GM12878 (cell line): ENCODE measurements around the gene ZBTB18. TPM values are rescaled to one million over a fixed set of nuclear protein-coding genes. Genes with fewer than 3 reads are reported as not detected.

Experiments used
- ATAC-seq: fragments of 200-7000 bp; cut with Tn5 transposase; 3 replicates; pipeline ENCODE4 v1.9.1; 2020; ENCODE audit warnings: mild to moderate bottlenecking, moderate library complexity
- BruUV-seq: library from RNA; stranded (reverse); fragments of 400-500 nt; replicated peaks from 2 replicates; lab custom pipeline; 2021; lab: Mats Ljungman, UMichigan
- CTCF ChIA-PET: fragments of 300-600 bp; sonication (Branson Sonifier 250); formaldehyde crosslinking; extraction: SDS; loops from one replicate; lab custom pipeline; 2021; ENCODE audit warnings: inconsistent platforms; lab: Yijun Ruan, JAX
- POLR2A ChIA-PET: fragments of 350-600 bp; formaldehyde crosslinking; extraction: SDS; loops from one replicate; lab custom pipeline; 2021; ENCODE audit warnings: inconsistent platforms; lab: Charles Lee
- RAD21 ChIA-PET: fragments of 300-600 bp; sonication (Branson Sonifier 250); formaldehyde crosslinking; loops from one replicate; lab custom pipeline; 2023; ENCODE audit warnings: antibody characterized with exemption; ENCODE audit not compliant: unreplicated experiment; lab: Charles Lee
- SMC1A ChIA-PET: fragments of 300-600 bp; sonication (Branson Sonifier 250); formaldehyde crosslinking; loops from one replicate; lab custom pipeline; 2023; ENCODE audit not compliant: unreplicated experiment, uncharacterized antibody; lab: Charles Lee
- DNase-seq: peaks from one replicate; pipeline ENCODE4 v3.0.0-alpha.2; 2011; ENCODE audit warnings: low read depth, low spot score
- FAIRE-seq: peaks from 3 replicates; lab custom pipeline; 2011; peaks lifted over from hg19 to GRCh38; lab: Jason Lieb, UNC
- H2AFZ ChIP-seq: 2 replicates; pipeline ENCODE4 v1.6.0; 2011; ENCODE audit warnings: low read depth, low read length, control low read depth; ENCODE audit not compliant: control insufficient read depth
- H3K27ac ChIP-seq: 2 replicates; pipeline ENCODE4 v1.5.1; 2011; ENCODE audit warnings: control low read depth; ENCODE audit not compliant: control insufficient read depth, insufficient read depth
- H3K27me3 ChIP-seq, 2 experiments: replicated peaks in 1 of 2; 2 replicates each; pipeline versions ENCODE4 v1.6.0 to v1.6.1; 2011; ENCODE audit warnings: low read length in 1 of 2; ENCODE audit not compliant: control insufficient read depth in 2 of 2, insufficient read depth in 2 of 2
- H3K36me3 ChIP-seq, 2 experiments: 2 replicates each; pipeline ENCODE4 v1.5.1; 2011; ENCODE audit warnings: low read length in 1 of 2; ENCODE audit not compliant: control insufficient read depth in 2 of 2, insufficient read depth in 2 of 2
- H3K4me1 ChIP-seq: 2 replicates; pipeline ENCODE4 v1.6.1; 2011; ENCODE audit warnings: mild to moderate bottlenecking, low read length, moderate library complexity, mixed read lengths; ENCODE audit not compliant: control insufficient read depth, insufficient read depth
- H3K4me2 ChIP-seq: 2 replicates; pipeline ENCODE4 v1.6.0; 2011; ENCODE audit warnings: control low read depth; ENCODE audit not compliant: control insufficient read depth, insufficient read depth
- H3K4me3 ChIP-seq: fragments of 200-600 bp; sonication (generic); 2 replicates; pipeline ENCODE4 v1.5.1; 2016
- H3K79me2 ChIP-seq: 2 replicates; pipeline ENCODE4 v1.6.0; 2011; ENCODE audit warnings: low read length; ENCODE audit not compliant: control insufficient read depth, insufficient read depth
- H3K9ac ChIP-seq: 2 replicates; pipeline ENCODE4 v1.8.0; 2011; ENCODE audit warnings: low read length, control low read depth, mixed read lengths; ENCODE audit not compliant: control insufficient read depth, insufficient read depth
- H3K9me3 ChIP-seq: replicated peaks from 3 replicates; pipeline ENCODE4 v1.5.1; 2011; ENCODE audit warnings: mild to moderate bottlenecking, low read length; ENCODE audit not compliant: control insufficient read depth, insufficient read depth
- H4K20me1 ChIP-seq: 2 replicates; pipeline ENCODE4 v1.6.0; 2011; ENCODE audit not compliant: control insufficient read depth, insufficient read depth
- BCL11A ChIP-seq: IDR thresholded peaks from 2 replicates; pipeline ENCODE4 v1.6.1; 2011; ENCODE audit warnings: low read depth, low read length
- EED ChIP-seq: sonication (generic); IDR thresholded peaks from 2 replicates; pipeline ENCODE4 v1.6.1; 2016; ENCODE audit warnings: antibody characterized with exemption, low read depth
- GABPA ChIP-seq: IDR thresholded peaks from 2 replicates; pipeline ENCODE4 v1.6.1; 2014; ENCODE audit warnings: antibody characterized with exemption, low read depth, mild to moderate bottlenecking, inconsistent platforms
- POLR2A ChIP-seq: IDR thresholded peaks from 2 replicates; pipeline ENCODE4 v1.6.1; 2011; ENCODE audit warnings: low read depth, mild to moderate bottlenecking, low read length
- POU2F2 ChIP-seq: IDR thresholded peaks from 3 replicates; pipeline ENCODE4 v1.6.1; 2011; ENCODE audit warnings: low read depth, mild to moderate bottlenecking, low read length, borderline replicate concordance
- RBBP5 ChIP-seq: fragments of 200-600 bp; sonication (generic); conservative IDR thresholded peaks from 2 replicates; pipeline ENCODE4 v1.6.1; 2016
- RCOR1 ChIP-seq: conservative IDR thresholded peaks from 2 replicates; pipeline ENCODE4 v1.6.1; 2012; ENCODE audit warnings: low read depth, low read length, improper control_type of control experiment
- SP1 ChIP-seq: IDR thresholded peaks from one replicate; pipeline ENCODE4 v1.6.1; 2011; ENCODE audit warnings: low read depth, low read length
- SUZ12 ChIP-seq: fragments of 200-600 bp; sonication (generic); IDR thresholded peaks from one replicate; pipeline ENCODE4 v1.6.1; 2018; ENCODE audit warnings: antibody characterized with exemption, mild to moderate bottlenecking; ENCODE audit not compliant: unreplicated experiment
- TBL1XR1 ChIP-seq: IDR thresholded peaks from 2 replicates; pipeline ENCODE4 v1.6.1; 2012; ENCODE audit warnings: low read depth, low read length, improper control_type of control experiment
- YBX1 ChIP-seq: fragments of 450-650 bp; IDR thresholded peaks from 2 replicates; pipeline ENCODE4 v1.6.1; 2016; ENCODE audit warnings: antibody characterized with exemption
- WGBS: methylation state at CpG from one replicate; pipeline ENCODE4 v1.1.6; 2016; ENCODE audit warnings: low lambda C conversion rate; ENCODE audit not compliant: insufficient replicate concordance, insufficient coverage; ENCODE audit errors: missing lambda C conversion rate; 5-methylcytosine and 5-hydroxymethylcytosine counted together
- in situ Hi-C: fragments of 300-500 bp; cut with MboI; formaldehyde crosslinking; loops from 9 replicates; pipeline ENCODE4 v1.14.3; 2018; ENCODE audit warnings: mixed read lengths
- intact Hi-C: fragments of 100-400 bp; cut with micrococcal nuclease; formaldehyde crosslinking; loops from one replicate; pipeline ENCODE4 v1.14.2; 2022; ENCODE audit not compliant: unreplicated experiment
- polyA plus RNA-seq, 11 experiments: library from polyadenylated mRNA; depleted of rRNA in 4 of 11; unstranded in 6 of 11; stranded (reverse) in 5 of 11; fragments of >200 nt; fragmentation: Nextera tagmentation in 4 of 11; fragmentation: Illumina TruSeq in 1 of 11; extraction: Ambion mirVana in 4 of 11; extraction: Trizol in 1 of 11; gene quantifications; 1 replicate in 1 of 11; 2 replicates in 10 of 11; pipeline versions ENCODE4 v1.2.1 to v1.2.3, GENCODE V29; 2011 to 2016; ENCODE audit warnings: inconsistent platforms in 2 of 11, missing spikeins in 2 of 11, low read depth in 1 of 11
- total RNA-seq, 4 experiments: library from RNA; depleted of rRNA in 3 of 4; stranded (reverse); fragments of >200 nt in 3 of 4; fragmentation: Illumina TruSeq in 1 of 4; extraction: Trizol in 1 of 4; gene quantifications; 2 replicates each; pipeline versions ENCODE4 v1.2.1 to v1.2.3, GENCODE V29; 2013 to 2021
- TF ChIP-seq, protein P1 (sequence below): fragments of 450-650 bp; IDR thresholded peaks from 2 replicates; pipeline ENCODE4 v1.6.1; 2016; ENCODE audit warnings: mild to moderate bottlenecking
- TF ChIP-seq, protein P2 (sequence below): IDR thresholded peaks from 2 replicates; pipeline ENCODE4 v1.6.1; 2011; ENCODE audit warnings: mild to moderate bottlenecking, low read depth, low read length, moderate library complexity; ENCODE audit not compliant: insufficient replicate concordance
- TF ChIP-seq, protein P3 (sequence below): fragments of 450-650 bp; IDR thresholded peaks from 2 replicates; pipeline ENCODE4 v1.6.1; 2017; ENCODE audit warnings: mild to moderate bottlenecking, moderate library complexity

The ZBTB18 gene
- total and polyA plus RNA-seq, 10 of the 15 experiments (the other 5 are each of a cell fraction or from before 2014, with no cell fraction given), result 0.27 to 8.6 (median 6.1) TPM

DNA sequence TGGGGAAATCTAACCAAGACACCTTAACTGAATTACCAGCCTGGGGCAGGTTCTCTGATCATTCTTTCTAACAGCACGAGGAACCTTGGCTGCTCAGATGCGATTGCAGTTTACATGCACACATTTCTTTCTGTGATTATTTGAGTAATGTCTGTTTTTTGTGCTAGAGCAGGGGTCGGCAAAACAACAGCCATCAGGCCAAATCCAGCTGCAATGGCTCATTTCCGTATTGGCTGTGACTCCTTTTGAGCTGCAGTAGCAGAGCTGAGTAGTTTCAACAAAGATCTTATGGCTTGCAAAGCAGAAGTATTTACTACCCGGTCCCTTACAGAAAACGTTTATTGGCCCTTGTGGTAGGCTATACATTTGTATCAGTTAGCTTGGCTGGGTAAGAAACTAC lies 37.1 kb downstream of the ZBTB18 start:
- FAIRE-seq, result no peak
- H3K27ac ChIP-seq, result no peak overlapping the region
- TF ChIP-seq RBBP5, result no peak
- TF ChIP-seq POLR2A, result no peak
- H3K4me2 ChIP-seq, result no peak overlapping the region
- no peaks in the 10 kb centered on the region for H4K20me1 ChIP-seq
- H3K27me3 ChIP-seq, result peaks cover 0 to 2% of the 10 kb centered on the region in 2 experiments; a peak in 2 of 4 replicates
- H3K36me3 ChIP-seq, result no peaks in the 10 kb centered on the region
- ChIA-PET SMC1A (no interaction called here), POLR2A (no interaction called here), RAD21 (no interaction called here), CTCF (interaction anchor here (0.6 kb wide), 1 partner anchor 86 kb away, joined by 3 read pairs; no protein-coding TSS in a partner anchor)
- in situ Hi-C loops, result no loop called here
- WGBS, result 44% methylated on average over 6 of the region's 6 CpGs
- no peak overlapping the region for H3K9ac ChIP-seq
- no peak for DNase-seq
- intact Hi-C loops, result no loop called here
- no peaks in the 10 kb centered on the region for H3K4me1 ChIP-seq
- ATAC-seq, result no peak
- no TSS peak for BruUV-seq
- no peaks in the 10 kb centered on the region for H3K79me2 ChIP-seq
- H2AFZ ChIP-seq, result no peak overlapping the region
- H3K4me3 ChIP-seq, result no peak overlapping the region
- no peaks in the 10 kb centered on the region for H3K9me3 ChIP-seq

DNA sequence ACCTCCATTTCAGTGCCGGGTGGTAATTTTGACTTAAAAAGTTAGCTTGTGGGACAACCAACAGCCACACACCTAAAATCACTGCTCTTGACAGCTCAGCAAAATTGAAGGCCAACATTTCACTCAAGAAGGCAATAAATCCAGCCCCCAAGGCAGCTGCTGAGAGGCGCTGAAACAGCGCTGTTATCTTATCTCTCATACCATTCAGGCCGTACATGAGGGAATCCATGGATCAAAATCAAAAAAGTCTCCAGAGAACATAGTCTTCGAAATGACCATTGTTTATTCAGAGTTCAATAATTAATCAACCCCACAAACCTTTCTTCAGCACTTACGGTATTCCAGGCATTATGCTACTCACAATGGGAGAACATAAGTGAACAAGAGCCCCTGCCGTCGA lies 38.5 kb downstream of the ZBTB18 start:
- no peak for ATAC-seq
- no peak for DNase-seq
- in situ Hi-C loops, result no loop called here
- Histone ChIP-seq H3K4me2 (no peak overlapping the region), H3K36me3 (no peaks in the 10 kb centered on the region), H3K79me2 (no peaks in the 10 kb centered on the region), H3K27me3 (no peaks in the 10 kb centered on the region; a peak in 2 of 4 replicates), H3K4me1 (no peaks in the 10 kb centered on the region), H3K4me3 (no peak overlapping the region), H3K9ac (no peak overlapping the region), H4K20me1 (no peaks in the 10 kb centered on the region), H3K9me3 (no peaks in the 10 kb centered on the region), H3K27ac (no peak overlapping the region), H2AFZ (no peak overlapping the region)
- intact Hi-C loops, result no loop called here
- ChIA-PET POLR2A (no interaction called here), SMC1A (no interaction called here), CTCF (no interaction called here), RAD21 (no interaction called here)
- no TSS peak for BruUV-seq
- 66% methylated on average over 8 of the region's 8 CpGs for WGBS
- no peak for FAIRE-seq
- no peak for TF ChIP-seq YBX1
- TF ChIP-seq RCOR1, result no peak
- TF ChIP-seq, protein P1, sequence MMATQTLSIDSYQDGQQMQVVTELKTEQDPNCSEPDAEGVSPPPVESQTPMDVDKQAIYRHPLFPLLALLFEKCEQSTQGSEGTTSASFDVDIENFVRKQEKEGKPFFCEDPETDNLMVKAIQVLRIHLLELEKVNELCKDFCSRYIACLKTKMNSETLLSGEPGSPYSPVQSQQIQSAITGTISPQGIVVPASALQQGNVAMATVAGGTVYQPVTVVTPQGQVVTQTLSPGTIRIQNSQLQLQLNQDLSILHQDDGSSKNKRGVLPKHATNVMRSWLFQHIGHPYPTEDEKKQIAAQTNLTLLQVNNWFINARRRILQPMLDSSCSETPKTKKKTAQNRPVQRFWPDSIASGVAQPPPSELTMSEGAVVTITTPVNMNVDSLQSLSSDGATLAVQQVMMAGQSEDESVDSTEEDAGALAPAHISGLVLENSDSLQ, result no peak
- TF ChIP-seq BCL11A, result no peak
- TF ChIP-seq SUZ12, result no peak
- no peak for TF ChIP-seq SP1
- TF ChIP-seq, protein P2, sequence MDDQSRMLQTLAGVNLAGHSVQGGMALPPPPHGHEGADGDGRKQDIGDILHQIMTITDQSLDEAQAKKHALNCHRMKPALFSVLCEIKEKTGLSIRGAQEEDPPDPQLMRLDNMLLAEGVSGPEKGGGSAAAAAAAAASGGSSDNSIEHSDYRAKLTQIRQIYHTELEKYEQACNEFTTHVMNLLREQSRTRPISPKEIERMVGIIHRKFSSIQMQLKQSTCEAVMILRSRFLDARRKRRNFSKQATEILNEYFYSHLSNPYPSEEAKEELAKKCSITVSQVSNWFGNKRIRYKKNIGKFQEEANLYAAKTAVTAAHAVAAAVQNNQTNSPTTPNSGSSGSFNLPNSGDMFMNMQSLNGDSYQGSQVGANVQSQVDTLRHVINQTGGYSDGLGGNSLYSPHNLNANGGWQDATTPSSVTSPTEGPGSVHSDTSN, result no peak
- TF ChIP-seq TBL1XR1, result no peak
- TF ChIP-seq POU2F2, result no peak
- TF ChIP-seq, protein P3, sequence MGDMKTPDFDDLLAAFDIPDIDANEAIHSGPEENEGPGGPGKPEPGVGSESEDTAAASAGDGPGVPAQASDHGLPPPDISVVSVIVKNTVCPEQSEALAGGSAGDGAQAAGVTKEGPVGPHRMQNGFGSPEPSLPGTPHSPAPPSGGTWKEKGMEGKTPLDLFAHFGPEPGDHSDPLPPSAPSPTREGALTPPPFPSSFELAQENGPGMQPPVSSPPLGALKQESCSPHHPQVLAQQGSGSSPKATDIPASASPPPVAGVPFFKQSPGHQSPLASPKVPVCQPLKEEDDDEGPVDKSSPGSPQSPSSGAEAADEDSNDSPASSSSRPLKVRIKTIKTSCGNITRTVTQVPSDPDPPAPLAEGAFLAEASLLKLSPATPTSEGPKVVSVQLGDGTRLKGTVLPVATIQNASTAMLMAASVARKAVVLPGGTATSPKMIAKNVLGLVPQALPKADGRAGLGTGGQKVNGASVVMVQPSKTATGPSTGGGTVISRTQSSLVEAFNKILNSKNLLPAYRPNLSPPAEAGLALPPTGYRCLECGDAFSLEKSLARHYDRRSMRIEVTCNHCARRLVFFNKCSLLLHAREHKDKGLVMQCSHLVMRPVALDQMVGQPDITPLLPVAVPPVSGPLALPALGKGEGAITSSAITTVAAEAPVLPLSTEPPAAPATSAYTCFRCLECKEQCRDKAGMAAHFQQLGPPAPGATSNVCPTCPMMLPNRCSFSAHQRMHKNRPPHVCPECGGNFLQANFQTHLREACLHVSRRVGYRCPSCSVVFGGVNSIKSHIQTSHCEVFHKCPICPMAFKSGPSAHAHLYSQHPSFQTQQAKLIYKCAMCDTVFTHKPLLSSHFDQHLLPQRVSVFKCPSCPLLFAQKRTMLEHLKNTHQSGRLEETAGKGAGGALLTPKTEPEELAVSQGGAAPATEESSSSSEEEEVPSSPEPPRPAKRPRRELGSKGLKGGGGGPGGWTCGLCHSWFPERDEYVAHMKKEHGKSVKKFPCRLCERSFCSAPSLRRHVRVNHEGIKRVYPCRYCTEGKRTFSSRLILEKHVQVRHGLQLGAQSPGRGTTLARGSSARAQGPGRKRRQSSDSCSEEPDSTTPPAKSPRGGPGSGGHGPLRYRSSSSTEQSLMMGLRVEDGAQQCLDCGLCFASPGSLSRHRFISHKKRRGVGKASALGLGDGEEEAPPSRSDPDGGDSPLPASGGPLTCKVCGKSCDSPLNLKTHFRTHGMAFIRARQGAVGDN, result no peak
- no peak for TF ChIP-seq EED
- TF ChIP-seq GABPA, result no peak
